HPDE6-E6E7 (cell line): ENCODE data around the gene SBK2.
"Not testable (repeated sequence)": the region's sequence is repeated elsewhere in the genome, so short reads cannot be mapped to it uniquely, and the experiment has no call there.

ENCODE experiments used
- DNase-seq: peaks from one replicate; pipeline ENCODE4 v3.0.0; 2011; ENCODE audit warnings: missing footprints; ENCODE audit errors: extremely low spot score

The SBK2 gene

DNA sequence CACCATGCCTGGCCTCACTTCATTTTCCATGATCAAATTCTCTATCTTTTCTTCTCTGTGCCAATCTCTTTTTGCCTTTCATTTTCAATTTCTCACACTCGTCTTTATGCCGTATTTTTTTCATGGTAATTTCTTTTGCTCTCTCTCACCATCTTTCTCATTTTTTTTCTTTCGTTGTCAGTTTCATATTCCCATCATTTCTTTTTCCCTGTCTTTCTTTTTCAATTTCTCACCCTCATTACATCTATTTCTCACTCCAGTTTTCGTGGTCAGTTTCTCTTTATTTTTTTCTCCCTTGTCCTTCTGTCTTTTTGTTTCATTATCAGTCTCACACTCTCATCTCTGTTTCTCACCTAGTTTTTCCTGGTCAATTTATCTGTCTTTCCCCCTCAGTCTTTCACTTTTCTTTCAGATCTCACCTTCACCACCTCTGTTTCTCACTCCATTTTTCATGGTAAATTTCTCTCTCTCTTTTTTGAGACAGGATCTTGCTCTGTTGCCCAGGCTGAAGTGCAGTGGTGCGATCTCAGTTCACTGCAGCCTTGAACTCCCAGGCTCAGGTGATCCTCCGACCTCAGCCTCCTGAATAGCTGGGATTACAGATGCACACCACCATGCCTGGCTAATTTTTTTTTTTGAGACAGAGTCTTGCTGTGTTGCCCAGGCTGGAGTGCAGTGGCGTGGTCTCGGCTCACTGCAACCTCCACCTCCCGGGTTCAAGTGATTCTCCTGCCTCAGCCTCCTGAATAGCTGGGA, 34.6 kb downstream of the SBK2 start:
- DNase-seq: no peak

DNA sequence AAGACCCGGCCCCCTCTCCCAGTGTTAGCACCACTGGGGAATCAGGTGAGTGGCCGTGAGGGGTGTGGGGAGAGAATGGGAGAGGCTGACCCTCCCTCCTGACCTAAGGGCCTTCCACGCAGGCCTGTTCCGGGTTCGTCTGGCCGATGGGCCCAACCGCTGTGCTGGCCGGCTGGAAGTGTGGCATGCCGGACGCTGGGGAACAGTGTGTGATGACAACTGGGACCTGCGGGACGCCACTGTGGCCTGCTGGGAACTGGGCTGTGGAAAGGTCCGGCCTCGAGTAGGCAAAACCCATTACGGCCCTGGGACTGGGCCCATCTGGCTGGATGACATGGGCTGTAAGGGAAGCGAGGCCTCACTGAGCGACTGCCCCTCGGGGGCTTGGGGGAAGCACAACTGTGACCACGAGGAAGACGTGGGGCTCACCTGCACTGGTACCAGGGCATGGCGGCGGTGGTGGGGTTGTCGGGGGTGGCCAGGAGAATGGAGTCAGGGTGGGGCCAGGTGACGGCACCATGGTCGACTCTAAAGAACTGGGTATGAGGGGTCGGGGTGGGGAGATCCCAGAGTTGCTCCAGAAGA, 36.5 kb downstream of the SBK2 start:
- no peak for DNase-seq

DNA sequence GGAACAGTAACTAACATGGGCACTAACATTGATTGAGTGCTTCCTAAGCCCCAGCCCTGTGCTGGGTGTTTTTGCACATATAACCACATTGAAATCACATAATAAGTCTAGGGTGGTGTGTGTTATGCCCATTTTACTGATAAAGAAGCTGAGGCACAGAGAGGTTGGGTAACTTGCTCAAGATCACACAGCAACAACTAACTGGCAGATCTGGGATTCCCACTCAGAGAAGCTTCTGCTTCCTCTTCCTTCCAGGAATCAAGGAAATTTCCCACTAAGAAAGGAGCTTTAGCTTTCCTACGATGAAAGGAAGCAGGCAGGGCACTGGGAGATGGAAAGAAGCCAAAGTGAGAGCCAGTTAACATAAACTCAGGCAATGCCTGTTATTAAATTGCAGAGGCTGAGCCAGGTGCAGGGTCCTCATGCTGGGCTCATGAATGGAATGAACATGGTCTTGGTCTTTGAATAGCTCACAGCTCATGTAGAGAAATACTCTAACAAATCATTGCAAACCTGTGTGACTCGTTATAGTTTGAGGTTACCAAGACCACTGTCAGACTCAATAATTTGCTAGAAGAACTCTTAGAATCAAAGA, 38.6 kb downstream of the SBK2 start:
- DNase-seq: no peak

DNA sequence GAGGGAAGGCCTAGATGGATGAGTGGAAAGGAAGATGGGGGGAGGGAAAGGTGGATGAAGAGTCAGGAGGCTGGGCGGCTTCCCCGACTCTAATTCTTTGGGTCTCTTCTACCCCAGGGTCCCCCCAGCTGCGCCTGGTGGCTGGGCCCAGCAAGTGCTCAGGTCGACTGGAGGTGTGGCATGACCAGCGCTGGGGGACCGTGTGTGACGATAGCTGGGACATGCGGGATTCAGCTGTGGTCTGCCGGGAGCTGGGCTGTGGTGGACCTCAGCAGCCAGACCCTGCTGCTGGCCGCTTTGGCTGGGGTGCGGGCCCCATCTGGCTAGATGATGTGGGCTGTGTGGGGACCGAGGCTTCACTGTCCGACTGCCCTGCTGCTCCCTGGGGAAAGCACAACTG, 39.2 kb downstream of the SBK2 start:
- DNase-seq: no peak

DNA sequence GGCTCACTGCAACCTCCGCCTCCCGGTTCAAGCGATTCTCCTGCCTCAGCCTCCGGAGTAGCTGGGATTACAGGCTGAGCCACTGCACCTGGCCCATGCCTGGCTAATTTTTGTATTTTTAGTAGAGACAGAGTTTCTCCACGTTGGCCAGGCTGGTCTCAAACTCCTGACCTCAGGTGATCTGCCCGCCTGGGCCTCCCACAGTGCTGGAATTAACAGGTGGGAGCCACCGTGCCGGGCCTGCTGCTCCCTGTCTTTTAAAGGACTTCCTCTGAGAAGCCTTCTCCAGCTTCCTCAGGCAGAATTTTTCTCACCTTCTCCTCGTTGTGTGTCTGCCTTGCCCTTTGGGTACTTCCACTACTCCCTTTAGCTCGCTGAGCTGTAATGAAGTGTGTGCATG, 40.1 kb downstream of the SBK2 start:
- not testable (repeated sequence) for DNase-seq

DNA sequence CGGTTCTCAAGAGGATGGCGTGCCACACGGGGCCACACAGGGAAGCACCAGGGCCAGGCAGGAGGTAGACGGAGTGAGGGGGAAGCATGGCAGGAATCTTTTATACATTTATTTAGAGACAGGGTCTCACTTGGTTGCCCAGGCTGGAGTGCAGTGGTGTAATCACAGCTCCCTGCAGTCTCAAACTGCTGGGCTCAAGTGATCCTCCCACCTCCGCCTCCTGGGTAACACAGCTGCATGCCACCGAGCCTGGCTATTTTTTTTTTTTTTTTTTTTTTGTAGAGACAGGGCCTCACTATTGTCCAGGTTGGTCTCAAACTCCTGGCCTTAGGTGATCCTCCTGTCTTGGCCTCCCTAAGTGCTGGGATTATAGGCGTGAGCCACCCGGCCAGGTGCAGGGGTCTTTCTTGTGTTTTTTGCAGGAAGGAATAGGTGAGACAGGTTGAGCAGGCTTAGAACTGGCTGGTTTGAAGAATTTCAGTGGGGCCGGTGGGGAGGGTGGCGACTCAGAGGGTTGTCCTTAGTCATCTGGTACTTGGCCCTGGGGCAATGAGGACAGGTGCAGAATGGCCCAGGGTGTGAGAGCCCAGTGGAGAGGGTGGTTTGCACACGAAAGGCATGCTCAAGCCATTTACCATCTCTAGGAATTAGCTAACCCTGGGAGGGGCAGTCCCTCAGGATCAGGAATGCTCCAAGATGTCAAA, 41.1 kb downstream of the SBK2 start:
- DNase-seq: no peak

DNA sequence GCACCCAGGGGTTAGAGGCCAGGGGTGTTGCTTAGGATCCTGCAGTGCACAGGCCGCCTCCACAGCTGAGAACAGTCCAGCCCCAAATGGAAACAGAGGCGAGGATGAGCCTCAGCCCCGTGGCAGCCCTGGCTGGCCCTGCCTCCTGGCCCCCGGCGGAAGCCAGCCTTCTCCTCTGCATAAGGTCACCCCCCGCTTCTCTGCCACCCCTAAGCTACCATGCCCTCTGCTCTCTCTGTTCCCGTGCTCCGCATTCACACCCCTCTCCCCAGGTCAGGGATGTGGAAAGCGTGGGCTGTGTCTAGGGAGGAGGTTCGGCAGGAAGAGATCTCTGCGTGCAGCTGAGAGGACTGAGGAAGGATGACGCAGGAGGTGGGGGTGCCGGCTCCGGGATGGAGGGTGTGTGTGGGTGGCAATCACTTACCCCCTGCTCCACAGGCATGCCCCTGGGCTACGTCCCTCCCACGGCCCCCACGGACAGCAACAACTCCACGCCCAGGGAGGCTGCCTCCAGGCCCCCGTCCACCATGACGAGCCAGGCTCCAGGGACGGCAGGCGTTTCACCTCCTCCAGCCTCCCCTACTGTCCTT, 42.7 kb downstream of the SBK2 start:
- DNase-seq: no peak

DNA sequence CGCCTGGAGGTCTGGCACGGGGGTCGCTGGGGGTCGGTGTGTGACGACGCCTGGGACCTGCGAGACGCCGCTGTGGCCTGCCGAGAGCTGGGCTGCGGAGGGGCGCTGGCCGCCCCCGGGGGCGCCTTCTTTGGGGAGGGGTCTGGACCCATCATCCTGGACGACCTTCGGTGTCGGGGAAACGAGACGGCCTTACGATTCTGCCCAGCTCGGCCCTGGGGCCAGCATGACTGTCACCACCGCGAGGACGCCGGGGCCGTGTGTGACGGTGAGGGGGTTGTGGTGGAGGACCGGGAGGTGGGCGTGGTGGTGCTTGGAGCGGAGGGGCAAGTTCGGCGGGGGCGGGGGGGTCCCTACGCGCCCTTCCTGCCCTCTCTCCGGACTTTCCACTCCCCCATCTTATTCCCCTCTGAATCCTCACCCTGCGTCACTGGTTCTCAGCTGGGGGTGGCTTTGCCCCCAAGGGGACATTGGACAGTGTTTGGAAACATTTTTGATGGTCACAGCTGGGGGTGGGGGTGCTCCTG, 43.2 kb downstream of the SBK2 start:
- DNase-seq: no peak

DNA sequence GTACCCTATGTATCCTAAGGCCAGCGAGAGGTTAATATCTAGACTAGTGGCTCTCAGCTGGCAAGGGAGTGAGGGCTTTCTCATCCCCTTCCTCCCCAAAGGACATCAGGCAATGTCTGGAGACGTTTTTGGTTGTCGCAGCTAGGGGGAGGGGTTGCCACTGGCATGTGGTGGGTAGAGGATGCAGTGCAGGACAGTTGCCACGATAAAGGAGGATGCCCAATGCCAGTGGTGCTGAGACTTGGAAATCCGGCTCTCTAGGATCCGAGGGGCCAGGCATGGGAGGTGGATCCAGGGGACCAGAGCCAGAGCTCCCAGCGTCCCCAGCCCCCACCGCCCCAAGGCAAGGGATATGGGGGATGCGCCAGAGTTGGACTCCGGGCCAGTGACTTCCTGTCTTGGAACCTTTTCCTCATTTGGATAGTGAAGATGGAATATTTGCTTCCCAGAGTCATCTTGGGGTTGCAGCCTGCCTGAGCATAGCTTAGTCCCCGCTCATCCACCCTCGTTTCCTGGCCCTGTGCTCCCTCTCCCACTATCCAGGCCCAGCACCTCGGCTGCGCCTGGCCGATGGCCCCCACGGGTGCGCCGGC, 43.8 kb downstream of the SBK2 start:
- DNase-seq: no peak

DNA sequence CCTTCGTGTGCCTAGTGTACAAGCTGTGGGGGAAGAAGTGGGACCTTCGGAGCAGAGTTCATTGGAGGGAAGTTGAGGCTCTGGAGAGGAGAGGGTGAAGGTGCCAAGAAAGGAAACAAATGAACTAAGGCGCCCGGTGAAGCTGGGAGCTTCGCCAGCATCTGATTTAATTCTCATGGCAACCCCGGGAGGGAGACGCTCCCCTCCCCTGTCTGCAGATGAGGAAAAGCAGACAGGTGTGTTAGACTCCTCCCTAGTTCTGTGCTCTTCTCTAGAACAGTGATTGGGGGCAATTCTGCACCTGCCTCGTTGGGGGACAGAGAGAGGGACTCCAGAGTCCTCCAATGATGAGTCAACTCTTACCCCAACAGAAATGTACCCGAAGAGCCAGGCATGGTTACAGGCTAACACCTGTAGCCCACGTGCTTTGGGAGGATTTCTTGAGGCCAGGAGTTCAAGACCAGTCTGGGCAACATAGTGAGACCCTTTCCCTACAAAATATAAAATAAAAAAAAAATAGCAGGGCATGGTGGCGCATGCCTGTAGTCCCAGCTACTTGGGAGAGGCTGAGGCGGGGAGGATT, 44.5 kb downstream of the SBK2 start:
- DNase-seq: no peak

DNA sequence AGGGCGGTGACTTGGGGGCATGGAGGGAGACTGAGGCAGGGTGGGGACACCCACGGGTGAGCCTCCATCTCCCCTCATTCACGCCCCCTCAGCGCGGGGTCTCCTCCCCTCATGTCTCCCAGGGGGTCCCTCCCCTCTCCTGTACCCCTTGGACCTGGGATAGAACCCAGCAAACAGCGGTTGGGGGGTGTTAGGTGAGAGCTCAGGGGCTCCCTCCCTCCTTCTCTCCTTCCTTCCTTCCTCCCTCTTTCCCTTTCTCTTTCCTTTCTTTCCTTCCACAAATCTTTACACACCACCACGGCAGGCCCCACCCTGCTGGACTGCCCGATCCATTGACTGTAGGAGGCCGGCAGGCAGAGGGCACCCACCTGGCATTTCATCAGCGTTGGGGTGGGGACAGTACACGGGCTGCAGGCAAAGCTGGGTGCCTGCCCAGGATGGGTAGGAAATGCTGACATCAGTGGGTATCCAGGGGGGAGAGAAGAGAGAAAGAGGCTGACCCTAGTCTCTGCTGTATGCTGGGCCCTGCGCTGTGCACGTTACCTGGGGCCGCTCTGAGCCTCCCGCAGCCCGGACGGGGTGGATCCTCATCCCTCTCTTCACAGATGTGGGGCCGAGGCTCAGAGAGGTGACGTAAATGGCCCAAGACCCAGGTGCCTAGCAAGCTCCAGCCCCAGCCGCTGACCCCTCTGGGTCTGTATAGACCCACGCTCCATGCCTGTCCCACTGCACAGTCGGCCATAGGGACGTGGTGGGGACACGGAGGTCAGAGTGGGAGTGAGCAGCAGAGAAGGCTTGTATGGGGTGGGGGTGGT, 45.2 kb downstream of the SBK2 start:
- no peak for DNase-seq

DNA sequence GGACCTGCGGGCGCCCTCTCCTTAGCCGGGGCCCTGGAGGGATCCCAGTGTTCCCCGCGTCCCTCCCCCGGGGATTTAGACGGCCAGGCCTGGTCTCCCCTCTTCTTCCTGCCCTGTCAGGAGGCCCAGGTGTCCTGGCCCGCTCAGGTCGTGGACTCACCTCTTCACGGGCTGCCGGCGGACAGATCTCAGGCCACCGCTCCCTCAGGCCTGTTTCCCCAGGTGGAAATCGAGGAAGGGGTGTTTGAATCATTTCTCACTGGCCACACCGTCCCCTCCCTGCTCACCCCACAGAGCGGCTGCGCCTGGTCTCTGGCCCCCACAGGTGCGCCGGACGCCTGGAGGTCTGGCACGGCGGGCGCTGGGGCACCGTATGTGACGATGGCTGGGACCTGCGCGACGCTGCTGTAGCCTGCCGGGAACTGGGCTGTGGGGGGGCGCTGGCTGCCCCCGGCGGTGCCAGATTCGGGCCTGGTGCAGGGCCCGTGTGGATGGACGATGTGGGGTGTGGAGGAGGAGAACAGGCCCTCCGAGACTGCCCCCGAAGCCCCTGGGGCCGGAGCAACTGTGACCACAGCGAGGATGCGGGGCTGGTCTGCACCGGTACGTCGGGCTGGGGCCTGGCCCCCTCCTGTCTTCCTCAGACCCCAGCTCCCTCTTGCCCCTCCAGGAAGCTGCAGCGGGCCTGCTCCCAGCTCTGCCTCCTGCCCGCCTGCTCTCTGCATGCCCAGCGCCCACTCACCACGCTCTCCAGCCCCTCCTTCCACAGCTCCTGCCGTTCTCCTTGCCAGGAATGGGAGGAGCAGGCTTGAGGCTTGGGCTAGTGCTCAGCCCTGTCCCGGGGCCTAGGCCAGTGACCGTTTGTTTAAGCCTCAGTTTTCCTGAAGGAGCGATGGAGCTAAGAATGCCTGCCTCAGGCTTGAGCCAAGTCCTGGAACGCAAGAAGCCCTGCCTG, 46.2 kb downstream of the SBK2 start:
- no peak for DNase-seq

DNA sequence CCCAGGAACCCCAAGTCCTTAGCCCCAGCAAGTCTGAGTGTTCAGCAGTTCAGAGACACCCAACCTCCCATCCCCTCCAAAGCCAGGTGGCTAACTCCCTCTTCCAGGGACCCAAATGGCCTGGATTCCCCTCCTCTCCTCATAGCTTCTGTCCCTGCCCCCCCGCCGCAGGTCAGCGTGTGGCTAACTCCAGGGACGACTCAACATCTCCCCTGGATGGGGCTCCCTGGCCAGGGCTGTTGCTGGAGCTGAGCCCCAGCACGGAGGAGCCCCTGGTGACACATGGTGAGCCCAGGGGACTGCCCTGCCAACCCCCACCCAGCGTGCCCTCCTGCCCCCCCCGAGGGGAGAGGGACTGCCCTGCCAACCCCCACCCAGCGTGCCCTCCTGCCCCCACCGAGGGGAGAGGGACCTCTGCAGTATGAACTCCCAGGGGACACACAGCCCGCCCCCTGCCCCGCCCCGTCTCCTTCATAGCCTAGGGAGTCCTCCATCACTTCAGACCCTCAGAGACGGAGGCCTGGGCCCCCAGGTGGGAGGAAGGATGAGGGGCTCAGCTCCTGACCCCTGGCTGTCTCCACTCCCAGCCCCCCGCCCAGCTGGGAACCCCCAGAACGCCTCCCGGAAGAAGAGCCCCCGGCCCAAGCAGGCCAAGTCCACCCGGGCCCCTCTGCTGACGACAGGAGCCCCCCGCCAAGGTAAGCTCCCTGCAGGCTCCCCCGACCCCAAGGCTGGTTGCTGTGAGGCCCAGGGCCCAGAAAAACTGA, 47.0 kb downstream of the SBK2 start:
- DNase-seq: no peak

DNA sequence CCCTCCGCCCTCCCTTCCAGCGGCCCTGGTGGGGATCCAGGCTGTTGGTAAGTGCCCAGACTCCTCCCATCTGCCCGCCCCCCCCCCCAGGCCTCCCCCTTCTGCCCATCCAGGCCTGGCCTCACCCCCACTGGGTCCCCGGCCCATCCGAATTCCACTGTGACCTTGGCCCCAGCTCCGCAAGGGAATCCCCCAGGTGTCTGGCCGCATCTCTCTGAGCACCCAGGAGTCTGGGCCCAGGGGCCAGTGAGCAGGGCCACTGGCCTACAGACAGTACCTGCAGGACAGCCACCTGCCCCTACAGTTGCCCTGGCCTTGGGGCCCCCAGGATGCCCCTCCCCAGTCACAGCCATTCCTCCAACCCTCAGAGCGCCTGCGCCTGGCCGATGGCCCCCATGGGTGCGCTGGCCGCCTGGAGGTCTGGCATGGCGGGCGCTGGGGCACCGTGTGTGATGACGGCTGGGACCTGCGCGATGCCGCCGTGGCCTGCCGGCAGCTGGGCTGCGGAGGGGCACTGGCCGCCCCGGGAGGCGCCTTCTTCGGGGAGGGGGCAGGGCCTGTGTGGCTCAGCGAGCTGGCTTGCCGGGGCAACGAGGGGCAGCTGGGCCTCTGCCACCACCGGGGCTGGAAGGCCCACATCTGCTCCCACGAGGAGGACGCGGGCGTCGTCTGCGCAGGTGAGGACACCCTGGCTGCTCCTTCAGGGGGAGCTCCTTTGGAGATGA, 47.8 kb downstream of the SBK2 start:
- no peak for DNase-seq

DNA sequence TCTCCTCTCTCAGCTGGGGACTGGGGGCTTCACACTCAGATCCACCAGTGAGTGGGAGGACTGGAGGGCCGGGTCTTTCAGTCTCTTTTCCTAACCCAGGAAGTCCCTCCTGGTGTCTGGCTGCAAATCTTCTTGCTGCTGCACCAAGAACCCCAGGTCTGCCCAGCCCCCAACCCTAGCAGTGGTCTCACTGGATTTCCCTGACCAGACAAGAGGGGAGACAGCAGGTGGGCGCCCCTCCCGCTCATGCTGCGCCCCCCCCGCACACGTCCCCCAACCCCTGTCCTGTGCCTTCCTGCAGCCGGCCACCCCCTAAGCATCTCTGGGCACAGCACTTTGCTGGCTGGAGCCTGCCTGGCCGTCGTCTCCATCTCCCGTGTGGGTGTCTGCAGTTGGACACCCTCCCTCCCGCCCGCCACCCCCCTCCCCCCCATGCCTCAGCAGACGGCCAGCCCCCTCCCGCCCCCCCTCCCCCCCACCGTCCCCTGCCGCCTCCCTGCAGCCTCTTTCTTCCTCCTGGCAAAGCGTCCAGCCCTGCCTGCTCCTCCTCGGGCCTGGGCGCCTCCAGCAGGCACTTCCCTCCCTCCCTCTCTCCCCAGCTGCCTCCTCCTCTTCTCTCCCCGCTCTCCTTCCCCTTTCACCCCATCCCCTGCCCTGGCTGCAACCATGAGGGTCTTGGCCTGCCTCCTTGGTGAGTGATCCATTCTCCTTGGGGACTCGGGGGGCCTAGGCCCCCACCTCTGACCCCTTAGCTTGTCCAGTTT, 48.8 kb downstream of the SBK2 start, which contains the start of gene SSC5D:
Gene SSC5D (plus strand): TSS at position 513 of the 764 bp plus-strand sequence. CDS start 154 bp downstream, at position 667.
- no peak for DNase-seq

DNA sequence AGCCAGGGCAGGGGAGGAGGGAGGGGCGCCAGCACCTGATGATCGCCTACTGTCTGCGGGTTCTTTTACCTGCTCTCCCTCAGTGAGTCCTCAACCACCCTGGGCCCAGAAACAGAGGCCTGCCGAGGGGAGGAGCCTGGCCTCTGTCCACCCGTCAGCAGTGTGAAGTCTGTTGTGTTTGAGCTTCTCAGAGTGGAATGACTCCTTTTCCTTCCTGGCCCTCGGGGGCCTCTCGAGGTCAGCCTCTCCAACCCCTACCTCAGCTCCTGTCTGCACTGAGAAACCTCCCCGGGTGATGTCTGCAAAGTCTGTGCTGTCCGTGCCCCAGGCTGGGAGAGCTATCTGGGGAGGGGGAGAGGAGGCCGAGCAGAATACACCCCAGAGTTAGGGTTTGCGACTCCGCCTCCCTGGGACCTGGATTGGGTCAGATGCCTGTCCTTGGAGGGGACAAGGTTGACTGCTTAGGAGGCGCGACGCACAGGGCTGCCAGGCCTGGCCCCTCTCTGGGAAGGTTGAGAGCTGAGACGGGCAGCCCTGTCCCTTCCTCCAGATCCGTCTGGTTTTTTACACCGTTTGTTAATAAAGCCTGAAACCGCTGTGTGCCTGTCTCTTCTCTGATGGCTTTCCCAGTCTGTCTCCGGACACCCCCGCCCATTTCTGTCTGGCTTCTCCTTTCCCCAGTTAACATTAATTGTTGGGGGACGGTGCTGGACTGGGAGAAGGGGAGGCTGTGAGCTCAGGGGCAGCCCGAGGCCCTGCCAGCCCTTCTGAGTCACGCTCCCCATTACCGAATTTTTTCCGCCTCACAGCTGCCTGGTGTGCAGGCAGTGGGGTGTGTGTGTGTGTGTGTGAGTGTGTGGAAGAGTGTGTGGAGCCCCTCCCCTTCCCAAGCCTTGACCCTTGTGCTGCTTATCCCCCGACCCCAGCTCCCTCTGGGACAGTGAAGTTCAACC, 49.7 kb downstream of the SBK2 start:
- DNase-seq: peak; percentile 84
